Panc1 (cell line): ENCODE data around the gene ZNF512.

Experiments used
- CTCF ChIP-seq: fragments of 450-650 bp; IDR thresholded peaks from 2 replicates; pipeline ENCODE4 v1.5.1; 2017; ENCODE audit warnings: mild to moderate bottlenecking
- POLR2AphosphoS5 ChIP-seq: IDR thresholded peaks from 2 replicates; pipeline ENCODE4 v1.6.1; 2012; ENCODE audit warnings: mild to moderate bottlenecking, low read depth, low read length, moderate library complexity
- REST ChIP-seq, 2 experiments: IDR thresholded peaks; 2 replicates each; pipeline ENCODE4 v1.6.1; 2011 to 2012; ENCODE audit warnings: low read depth in 2 of 2, control low read depth in 1 of 2, low read length in 1 of 2, mild to moderate bottlenecking in 1 of 2, moderate library complexity in 1 of 2; ENCODE audit not compliant: insufficient read depth in 1 of 2
- SIN3A ChIP-seq: IDR thresholded peaks from 2 replicates; pipeline ENCODE4 v1.6.1; 2012; ENCODE audit warnings: low read depth, mild to moderate bottlenecking, low read length, moderate library complexity, borderline replicate concordance; ENCODE audit not compliant: insufficient read depth

GRCh38 chr2:27647737-27648136 is 64.9 kb downstream of the ZNF512 start:
- no peak for TF ChIP-seq CTCF
- TF ChIP-seq POLR2AphosphoS5, result no peak
- no peak for TF ChIP-seq REST (IDR thresholded peaks at IDR 0.05; ENCODE audit: insufficient read depth in 1 of 2, low read depth in 2 of 2, low read length in 1 of 2)
- TF ChIP-seq SIN3A, result no peak
